ENCODE data around the gene NDUFA3.

- TF ChIP-seq CTCF (IDR thresholded peaks at IDR 0.05) (no peak), POLR2A (IDR thresholded peaks at IDR 0.05) (no peak)
These were observed 40.0 kb upstream of the NDUFA3 start for GRCh38 chr19:54062643-54063042.

Measured in heart left ventricle (tissue), 13 donors.